GM11168 (cell line): ENCODE results near the gene ZMYND8.

Source experiments
- in situ Hi-C: fragments of 300-500 bp; cut with MboI; formaldehyde crosslinking; loops from one replicate; pipeline ENCODE4 v1.12.0; 2022; ENCODE audit warnings: low sequenced_read_pairs; ENCODE audit not compliant: unreplicated experiment

The ZMYND8 gene

DNA sequence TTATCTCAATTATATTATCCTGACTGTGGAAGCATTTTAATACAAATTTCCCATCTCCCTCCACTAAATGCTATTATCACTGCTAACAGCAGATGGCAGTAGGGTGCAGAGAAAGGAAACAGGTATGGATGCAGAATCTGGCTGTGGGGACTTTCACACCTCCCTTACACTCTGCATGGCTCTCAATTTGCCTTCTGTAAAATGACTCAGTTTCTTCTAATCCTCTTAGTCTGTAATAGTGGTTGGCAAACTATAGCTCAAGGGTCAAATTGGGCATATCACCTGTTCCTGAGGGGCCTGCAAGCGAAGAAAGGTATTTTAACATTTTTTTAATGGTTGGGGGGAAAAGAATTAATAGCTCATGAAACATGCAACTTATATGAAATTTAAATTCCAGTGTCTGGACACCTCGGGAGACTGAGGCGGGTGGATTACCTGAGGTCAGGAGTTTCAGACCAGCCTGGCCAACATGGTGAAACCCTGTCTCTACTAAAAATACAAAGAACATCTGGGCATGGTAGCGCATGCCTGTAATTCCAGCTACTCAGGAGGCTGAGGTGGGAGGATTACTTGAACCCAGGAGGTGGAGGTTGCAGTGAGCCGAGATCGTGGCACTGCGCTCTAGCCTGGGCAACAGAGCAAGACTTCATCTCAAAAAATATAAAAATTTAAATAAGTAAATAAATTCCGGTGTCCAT, 83.5 kb downstream of the ZMYND8 start:
- in situ Hi-C loops, result no loop called here

DNA sequence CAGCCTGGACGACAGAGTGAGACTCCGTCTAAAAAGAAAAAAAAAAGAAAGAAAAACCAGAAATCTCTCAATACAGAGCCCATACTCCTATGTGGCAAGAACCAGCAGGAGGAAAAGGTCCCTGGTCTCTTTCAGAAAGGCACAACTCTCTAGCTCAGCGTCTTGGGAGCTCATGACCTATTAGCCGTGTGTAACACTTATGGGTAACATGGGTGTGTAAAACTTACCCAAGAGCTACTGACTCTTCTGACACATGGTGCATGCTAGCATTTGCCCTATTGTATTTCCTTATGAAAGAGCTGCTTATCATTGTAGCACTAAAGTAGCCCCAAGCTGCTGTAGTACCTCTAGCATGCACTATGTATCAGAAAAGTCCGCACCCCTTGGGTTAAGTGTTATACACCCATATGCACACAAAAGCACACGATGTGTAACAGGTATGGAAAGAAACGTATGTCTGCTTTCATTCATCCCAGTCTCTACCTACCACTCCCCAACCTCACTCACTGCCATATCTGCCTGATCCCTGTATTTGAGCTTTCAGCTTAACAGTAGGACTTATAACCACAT, 85.4 kb downstream of the ZMYND8 start:
- in situ Hi-C loops, result no loop called here

DNA sequence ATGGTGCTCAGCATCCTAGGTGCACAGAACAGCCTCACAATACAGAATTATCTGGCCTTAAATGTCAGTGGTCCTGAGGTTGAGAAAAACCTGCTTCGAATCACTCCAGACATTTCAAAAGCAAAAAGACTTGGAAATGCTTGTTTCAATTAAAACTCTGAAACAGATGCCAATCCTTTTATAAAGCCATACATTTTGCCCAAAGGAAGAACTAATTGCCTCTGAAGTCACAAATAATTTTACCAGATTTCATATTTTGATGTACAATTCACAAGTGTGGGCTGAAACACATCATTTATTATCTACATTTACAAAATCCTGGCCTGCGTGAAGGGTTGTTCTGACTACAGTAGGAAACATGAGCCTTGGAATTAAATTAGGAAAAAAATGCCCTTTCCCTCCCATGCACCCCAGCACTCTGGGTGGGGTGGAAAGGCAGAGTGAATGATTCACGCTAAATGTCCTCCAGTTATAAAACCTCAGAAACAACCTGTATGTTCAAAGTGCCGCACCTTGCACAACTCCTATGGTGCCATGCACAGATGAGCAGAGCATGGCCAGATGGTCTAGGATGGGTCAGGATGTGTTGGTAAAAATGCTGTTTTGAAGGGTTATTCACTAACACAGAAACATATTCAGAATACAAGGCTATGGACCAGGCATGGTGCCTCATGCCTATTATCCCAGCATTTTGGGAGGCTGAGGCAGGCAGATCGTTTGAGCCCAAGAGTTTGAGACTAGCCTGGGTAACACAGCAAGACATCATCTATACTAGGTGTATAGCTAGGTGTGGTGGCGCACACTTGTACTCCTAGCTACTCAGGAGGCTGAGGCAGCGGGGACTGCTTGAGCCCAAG, 87.0 kb downstream of the ZMYND8 start:
- in situ Hi-C loops, result loop anchor here (10.0 kb wide), 1 partner anchor 115 kb away; no protein-coding TSS in a partner anchor

DNA sequence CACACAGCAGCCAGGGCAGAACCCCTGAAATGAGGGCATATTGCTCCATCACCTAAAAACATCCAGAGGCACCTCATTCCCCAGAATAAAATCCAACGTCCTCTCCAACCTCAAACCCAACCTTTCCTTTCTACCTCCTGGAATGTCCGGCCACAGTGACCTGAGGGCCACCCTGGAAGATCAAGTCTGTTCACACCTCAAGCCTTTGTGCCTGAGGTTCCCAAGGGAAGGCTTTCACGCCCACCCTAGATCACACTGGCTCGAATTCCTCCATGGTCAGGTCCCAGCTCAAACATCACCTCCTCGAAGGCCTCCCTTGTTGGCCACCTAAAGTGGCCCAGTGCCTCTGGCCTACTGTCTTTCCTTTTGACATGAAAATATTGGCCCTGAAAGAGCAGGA, 88.9 kb downstream of the ZMYND8 start:
- in situ Hi-C loops, result loop anchor here (10.0 kb wide), 1 partner anchor 117 kb away; no protein-coding TSS in a partner anchor

DNA sequence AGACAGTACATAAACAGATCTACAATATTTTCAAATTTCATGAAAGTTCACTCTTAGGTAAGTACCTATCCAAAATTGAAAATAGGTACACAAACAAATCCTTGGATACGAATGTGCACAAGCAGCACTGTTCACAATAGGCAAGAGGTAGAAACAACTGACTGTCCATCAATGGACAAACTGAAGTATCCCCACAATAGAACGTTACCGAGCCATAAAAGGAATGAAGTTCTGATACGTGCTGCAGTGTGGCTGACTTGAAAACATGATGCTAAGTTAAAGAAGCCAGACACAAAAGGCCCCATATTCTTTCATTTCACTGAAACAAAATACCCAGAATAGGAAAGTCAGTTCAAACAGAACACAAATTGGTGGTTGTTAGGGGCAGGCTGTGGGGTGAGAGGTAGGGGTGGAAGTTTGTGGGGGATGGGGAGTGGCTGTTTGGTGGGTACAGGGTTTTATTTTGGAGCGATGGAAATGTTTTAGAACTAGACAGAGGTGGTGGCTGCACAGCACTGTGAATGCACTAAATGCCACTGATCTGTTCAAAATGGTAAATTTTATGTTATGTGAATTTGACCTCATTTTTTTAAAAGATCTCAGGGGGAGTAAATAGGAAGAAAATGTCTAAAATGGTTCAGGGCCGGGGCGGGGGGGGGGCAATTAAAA, 89.5 kb downstream of the ZMYND8 start:
- in situ Hi-C loops, result loop anchor here (10.0 kb wide), 1 partner anchor 118 kb away; no protein-coding TSS in a partner anchor

DNA sequence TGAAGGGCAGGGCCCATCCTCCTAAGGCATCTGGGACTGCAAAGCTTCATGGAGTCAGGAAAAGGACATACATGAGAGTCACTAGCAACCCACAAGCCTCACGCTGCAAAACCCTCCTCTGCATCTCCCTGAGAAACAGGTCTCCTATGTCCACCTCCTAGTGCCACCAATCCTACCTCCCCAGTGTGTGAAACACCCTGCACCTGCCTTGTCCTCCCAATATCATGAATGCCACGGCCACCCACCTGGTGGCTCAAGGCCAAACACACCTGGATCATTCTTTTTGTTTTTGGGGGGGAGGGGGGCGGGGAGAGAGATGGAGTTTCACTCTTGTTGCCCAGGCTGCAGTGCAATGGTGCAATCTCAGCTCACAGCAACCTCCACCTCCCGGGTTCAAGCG, 90.5 kb downstream of the ZMYND8 start:
- in situ Hi-C loops, result loop anchor here (10.0 kb wide), 1 partner anchor 119 kb away; no protein-coding TSS in a partner anchor

DNA sequence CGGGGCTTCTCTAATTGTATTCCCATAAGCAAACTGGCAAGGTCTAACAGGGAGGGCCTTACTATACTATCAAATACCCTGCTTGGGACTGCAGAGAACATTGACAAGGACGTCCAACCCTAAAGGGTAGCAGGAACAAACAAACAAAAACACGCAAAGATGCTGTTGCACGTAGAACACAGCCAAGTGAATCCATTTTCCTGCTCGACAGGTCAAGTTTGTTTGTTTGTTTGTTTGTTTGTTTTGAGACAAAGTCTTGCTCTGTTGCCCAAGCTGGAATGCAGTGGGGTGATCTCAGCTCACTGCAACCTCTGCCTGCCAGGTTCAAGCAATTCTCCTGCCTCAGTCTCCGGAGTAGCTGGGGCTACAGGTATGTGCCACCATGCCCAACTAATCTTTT, 91.3 kb downstream of the ZMYND8 start:
- in situ Hi-C loops, result loop anchor here (10.0 kb wide), 1 partner anchor 120 kb away; no protein-coding TSS in a partner anchor

DNA sequence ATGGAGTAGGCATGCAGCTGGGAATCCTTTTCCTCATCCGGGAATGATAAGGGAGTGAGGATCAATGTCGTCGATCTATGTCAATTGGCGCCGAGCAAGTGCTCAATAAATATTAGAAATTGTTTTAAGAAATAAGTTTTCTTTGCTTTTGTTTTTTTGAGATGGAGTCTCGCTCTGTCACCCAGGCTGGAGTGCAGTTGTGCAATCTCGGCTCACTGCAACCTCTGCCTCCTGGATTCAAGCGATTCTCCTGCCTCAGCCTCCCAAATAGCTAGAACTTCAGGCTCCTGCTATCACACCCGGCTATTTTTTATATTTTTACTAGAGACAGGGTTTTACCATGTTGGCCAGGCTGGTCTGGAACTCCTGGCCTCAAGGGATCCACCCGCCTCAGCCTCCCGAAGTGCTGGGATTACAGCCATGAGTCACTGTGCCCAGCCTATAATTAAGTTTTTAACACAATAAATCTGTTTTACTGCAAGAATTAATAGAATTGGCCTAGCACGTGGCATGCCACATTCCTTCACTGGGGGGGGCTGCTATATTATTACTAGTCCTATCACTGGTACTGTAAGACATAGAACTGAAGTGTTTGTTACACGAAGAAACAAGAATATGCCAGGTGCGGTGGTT, 92.2 kb downstream of the ZMYND8 start:
- in situ Hi-C loops, result loop anchor here (10.0 kb wide), 1 partner anchor 121 kb away; no protein-coding TSS in a partner anchor

DNA sequence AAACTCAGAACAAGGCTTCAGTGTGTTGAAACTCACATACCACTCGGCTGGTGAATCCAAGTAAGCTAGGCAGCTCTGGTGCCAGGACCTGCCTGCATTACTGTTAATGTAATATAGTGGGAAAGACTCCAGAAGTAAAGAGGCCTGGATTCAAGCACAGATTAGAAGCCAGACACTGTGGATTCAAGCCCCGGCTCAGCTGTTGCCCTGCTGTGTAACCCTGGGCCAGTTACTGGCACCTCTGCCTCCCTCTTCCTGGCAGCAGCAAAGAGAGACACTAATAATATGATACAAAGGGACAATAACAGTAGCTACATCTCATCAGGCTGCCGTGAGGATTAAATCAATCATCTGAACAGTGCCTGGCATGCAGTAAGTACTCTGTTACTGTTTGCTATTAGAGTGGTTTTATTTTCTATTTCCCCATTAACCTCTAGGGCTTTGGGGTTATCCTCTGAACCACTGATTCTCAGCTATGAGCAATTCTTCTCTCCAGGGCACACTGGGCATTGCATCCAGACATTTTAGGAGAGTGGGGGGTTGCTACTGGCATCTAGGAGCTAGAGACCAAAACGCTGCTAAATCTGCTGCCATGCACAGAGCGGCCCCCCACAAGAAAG, 92.9 kb downstream of the ZMYND8 start:
- in situ Hi-C loops, result loop anchor here (10.0 kb wide), 1 partner anchor 121 kb away; no protein-coding TSS in a partner anchor

DNA sequence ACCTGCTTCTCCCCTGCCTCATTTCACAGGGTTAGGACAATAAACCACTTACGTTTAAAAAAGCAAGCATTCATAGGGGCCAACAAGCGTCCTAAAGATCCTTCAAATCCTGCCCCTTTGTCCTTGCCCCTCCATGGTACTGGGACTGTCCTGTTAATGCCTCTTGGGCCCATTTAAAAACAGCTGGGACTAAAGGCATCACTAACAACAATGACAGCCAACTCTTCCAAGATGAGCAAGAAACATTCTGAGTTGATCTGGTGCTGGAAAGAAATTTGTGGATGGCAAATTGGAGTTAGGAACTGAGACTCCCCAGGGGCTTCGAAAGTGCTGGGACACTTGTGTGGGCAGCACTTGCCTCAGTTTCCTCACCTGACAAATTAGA, 93.4 kb downstream of the ZMYND8 start:
- in situ Hi-C loops, result loop anchor here (10.0 kb wide), 1 partner anchor 122 kb away; no protein-coding TSS in a partner anchor

DNA sequence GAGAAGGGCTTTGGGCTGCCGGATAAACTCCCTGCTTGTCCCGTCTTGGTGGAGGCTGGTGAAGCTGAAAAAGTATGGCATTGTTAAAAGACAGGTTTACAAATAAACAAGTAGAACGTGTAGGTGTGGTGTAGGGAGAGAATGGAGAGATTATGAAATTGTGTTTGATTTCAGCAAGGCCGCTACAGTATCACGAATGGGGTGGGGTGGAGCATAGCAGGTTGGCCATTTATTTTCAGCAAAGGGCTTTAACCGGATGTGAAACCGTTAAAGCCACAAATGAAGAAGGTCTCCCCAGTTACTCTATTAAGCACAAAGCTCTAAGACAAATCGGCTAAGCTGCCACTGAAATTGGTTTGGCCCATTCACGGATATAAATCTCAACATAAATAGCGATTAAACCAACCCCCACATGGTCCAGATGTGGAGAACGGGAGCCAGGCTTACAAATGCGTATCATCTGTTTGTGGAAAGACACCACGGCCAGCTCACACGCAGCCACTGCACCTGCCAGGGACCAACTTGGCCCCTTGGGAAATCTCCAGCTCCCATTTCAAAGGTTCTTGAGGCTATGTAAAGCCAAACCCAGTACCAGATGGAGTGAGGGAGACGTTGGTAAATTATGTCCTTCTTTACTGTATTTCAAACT, 94.0 kb downstream of the ZMYND8 start:
- in situ Hi-C loops, result loop anchor here (10.0 kb wide), 1 partner anchor 122 kb away; no protein-coding TSS in a partner anchor

DNA sequence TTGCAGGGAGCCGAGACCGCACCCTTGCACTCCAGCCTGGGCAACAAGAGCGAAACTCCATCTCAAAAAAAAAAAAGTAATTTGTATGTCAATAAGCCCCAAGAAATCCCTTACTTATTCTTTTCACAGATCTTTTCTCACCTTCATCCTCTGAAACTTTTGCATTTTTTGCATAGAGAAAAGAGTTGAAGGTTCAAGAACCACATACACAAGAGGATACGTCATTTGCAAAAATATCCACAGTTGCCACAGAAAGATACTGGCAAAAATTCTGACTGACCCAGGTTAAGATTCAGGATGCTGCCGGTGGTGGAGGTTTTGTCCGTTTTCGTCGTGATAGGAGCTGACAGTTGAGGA, 94.5 kb downstream of the ZMYND8 start:
- in situ Hi-C loops, result loop anchor here (10.0 kb wide), 1 partner anchor 123 kb away; no protein-coding TSS in a partner anchor

DNA sequence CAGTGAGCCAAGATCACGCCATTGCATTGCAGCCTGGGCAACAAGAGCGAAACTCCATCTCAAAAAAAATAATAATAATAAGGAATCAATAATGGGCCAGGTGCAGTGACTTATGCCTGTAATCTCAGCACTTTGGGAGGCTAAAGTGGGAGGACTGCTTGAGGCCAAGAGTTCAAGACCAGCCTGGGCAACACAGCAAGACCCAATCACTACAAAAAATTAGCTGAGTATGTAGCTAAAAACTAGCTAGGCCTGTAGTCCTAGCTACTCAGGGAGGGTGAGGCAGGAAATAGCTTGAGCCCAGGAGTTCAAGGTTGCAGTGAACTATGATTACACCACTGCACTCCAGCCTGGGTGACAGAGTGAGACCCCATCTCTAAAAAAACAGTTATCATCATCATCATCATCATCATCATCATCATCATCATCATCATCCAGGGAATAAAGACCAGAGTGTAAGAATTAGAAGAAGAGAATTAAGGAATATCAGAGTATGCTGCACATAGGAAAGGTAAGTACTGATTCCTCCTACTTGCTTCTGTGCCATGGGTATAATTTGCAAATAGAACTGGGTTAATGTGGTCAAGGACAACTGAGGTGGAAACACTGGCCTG, 95.2 kb downstream of the ZMYND8 start:
- in situ Hi-C loops, result loop anchor here (10.0 kb wide), 1 partner anchor 124 kb away; no protein-coding TSS in a partner anchor

DNA sequence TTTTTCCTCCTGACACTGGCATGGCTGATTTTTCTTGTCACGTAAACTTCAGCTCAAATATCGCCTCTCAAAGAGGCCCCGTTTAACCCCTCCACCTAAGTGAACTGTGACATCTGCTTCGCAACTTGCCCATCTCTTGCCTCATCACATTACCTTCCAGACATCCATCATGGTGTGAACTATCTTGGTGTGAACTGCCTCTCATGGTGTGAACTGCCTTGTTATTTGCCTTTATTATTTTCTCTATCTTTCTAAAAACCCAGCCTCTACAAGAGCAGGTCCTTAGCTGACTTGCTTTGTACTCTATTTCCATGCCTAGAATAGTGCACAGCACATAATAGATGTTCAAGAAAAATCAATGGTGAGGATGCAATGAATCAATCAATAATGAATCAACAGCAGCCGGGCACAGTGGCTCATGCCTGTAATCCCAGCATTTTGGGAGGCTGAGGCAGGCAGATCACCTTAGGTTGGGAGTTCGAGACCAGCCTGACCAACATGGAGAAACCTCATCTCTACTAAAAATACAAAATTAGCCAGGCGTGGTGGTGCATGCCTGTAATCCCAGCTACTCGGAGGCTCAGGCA, 95.9 kb downstream of the ZMYND8 start:
- in situ Hi-C loops, result loop anchor here (10.0 kb wide), 1 partner anchor 124 kb away; no protein-coding TSS in a partner anchor

DNA sequence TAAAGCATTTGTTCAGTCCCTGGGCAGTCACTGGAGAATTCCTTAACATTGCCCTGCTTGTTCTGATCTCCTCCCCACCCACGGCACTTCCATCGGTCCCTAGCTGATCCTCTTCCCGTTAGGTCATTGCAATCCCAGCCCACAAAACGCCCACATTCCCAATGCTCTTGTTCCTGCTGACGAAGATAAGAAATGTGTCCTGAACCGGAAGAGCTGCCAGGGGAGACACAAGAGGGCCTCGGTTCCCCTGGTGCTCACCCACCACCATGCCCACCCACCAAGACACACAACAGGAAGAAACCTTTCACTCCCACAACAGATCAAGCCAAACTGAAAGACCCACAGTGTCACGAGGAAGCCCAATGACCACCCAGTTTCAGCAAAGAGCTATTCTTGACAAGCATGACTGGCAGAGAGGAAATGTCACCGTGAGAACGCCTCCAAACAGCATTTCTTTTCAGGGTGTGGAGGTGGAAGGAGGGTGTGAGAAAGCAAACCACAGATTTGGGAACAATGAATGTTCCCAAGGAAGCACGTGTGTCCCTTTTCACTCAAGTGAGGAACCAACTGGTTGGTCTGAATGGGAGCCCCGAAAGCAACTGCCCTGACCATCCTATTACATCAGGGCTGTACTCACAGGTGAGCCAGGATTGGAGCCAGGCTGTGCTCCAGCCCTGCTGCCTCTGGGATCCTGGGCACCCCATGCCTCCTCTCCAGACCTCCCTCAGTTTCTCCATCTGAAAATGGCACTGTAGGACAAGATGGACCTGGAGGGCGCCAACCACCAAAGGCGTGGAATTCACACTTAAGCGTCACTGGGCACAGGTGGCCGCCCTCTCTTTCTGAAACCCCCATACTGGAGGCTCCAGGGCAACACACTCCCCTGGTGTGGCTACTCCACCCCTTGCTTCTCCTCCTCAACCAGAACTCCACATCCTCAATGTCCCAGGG, 97.5 kb downstream of the ZMYND8 start:
- in situ Hi-C loops, result no loop called here

DNA sequence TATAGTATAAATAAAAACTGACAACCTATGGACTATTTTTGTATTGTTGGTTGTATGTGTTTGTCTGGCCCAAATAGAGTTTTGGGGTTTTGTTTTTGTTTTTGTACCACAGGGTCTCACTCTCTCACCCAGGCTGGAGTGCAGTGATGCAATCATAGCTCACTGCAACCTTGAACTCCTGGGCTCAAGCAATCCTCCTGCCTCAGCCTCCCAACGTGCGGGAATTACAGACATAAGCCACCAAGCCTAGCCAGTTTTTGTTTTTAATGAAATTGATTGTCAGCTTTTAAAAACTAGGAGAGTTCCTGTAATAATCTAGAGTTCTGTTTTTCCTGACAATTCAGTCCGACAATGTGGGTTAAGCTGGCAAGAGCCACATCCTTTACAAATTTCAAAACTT, 98.7 kb downstream of the ZMYND8 start:
- in situ Hi-C loops, result no loop called here

DNA sequence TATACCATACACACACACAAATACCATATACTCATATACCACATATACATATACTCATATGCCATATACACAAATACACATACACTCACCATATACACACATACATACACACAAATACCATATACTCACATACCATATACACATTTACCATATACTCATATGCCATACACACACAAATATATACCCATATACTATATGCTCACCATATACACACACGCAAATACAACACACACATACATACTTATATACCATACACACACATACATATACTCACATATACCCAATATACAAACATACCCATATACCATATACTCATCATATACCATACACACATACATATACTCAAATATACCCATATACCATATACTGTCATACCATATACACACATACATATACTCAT, 99.2 kb downstream of the ZMYND8 start:
- in situ Hi-C loops, result no loop called here
